OCI-LY1 (cell line): ENCODE measurements around the gene DIRAS1.

Experiments used
- H2AFZ ChIP-seq: fragments of 200-600 bp; sonication (generic), shearing (Covaris generic); 2 replicates; pipeline ENCODE4 v1.6.0; 2014; ENCODE audit warnings: antibody characterized with exemption, mild to moderate bottlenecking, low read length
- H3F3A ChIP-seq: fragments of 200-600 bp; sonication (generic), shearing (Covaris generic); 2 replicates; pipeline ENCODE4 v1.6.0; 2014; ENCODE audit warnings: mild to moderate bottlenecking, antibody characterized with exemption, low read length, moderate library complexity; ENCODE audit not compliant: insufficient read depth
- H3K27ac ChIP-seq: fragments of 200-600 bp; sonication (generic); 2 replicates; pipeline ENCODE4 v1.5.1; 2014; ENCODE audit warnings: low read length, mixed run types, mild to moderate bottlenecking, low read depth; ENCODE audit not compliant: poor library complexity, severe bottlenecking
- H3K27me3 ChIP-seq: fragments of 200-600 bp; sonication (generic); 2 replicates; pipeline ENCODE4 v1.6.0; 2014; ENCODE audit warnings: antibody characterized with exemption, mild to moderate bottlenecking, low read length, moderate library complexity; ENCODE audit not compliant: insufficient read depth
- H3K36me3 ChIP-seq: fragments of 200-600 bp; sonication (generic); 2 replicates; pipeline ENCODE4 v1.6.1; 2014; ENCODE audit warnings: mild to moderate bottlenecking, antibody characterized with exemption, low read length, moderate library complexity, mixed read lengths; ENCODE audit not compliant: insufficient read depth
- H3K4me1 ChIP-seq: fragments of 200-600 bp; sonication (generic); 2 replicates; pipeline ENCODE4 v1.5.1; 2014; ENCODE audit warnings: mild to moderate bottlenecking, low read length, moderate library complexity; ENCODE audit not compliant: insufficient read depth, severe bottlenecking
- H3K4me2 ChIP-seq: fragments of 200-600 bp; sonication (generic), shearing (Covaris generic); 2 replicates; pipeline ENCODE4 v1.6.1; 2014; ENCODE audit warnings: low read length
- H3K4me3 ChIP-seq: fragments of 200-600 bp; sonication (generic); 2 replicates; pipeline ENCODE4 v1.5.1; 2014; ENCODE audit warnings: low read length, low read depth, mild to moderate bottlenecking, mixed read lengths; ENCODE audit not compliant: poor library complexity, severe bottlenecking
- H3K79me2 ChIP-seq: fragments of 200-600 bp; shearing (Covaris generic); 2 replicates; pipeline ENCODE4 v1.6.1; 2016; ENCODE audit warnings: mixed run types, low read length, mixed read lengths; ENCODE audit not compliant: insufficient read depth
- H3K9ac ChIP-seq: fragments of 200-600 bp; sonication (generic), shearing (Covaris generic); 2 replicates; pipeline ENCODE4 v1.6.1; 2014; ENCODE audit warnings: mild to moderate bottlenecking, low read length, mixed read lengths
- H3K9me2 ChIP-seq: fragments of 200-600 bp; sonication (generic), shearing (Covaris generic); 2 replicates; pipeline ENCODE4 v1.6.1; 2014; ENCODE audit warnings: low read depth, mild to moderate bottlenecking, low read length, mixed read lengths
- H3K9me3 ChIP-seq: fragments of 200-600 bp; shearing (Covaris generic); 2 replicates; pipeline ENCODE4 v1.6.1; 2014; ENCODE audit warnings: low read length, mixed read lengths
- H4K20me1 ChIP-seq: fragments of 200-600 bp; sonication (generic), shearing (Covaris generic); 2 replicates; pipeline ENCODE4 v1.6.0; 2016; ENCODE audit warnings: mild to moderate bottlenecking, low read length; ENCODE audit not compliant: insufficient read depth
- CTCF ChIP-seq: fragments of 200-600 bp; sonication (generic), shearing (Covaris generic); IDR thresholded peaks from 2 replicates; pipeline ENCODE4 v1.5.1; 2017; ENCODE audit warnings: mild to moderate bottlenecking, antibody characterized with exemption, low read length, moderate library complexity, mixed read lengths
- EZH2 ChIP-seq: fragments of 200-600 bp; sonication (generic), shearing (Covaris generic); IDR thresholded peaks from 2 replicates; pipeline ENCODE4 v1.8.0; 2017; ENCODE audit warnings: borderline replicate concordance, mixed run types, mild to moderate bottlenecking, antibody characterized with exemption, low read length, moderate library complexity, mixed read lengths

DIRAS1 gene

GRCh38 chr19:2736550-2737190, 15.5 kb upstream of the DIRAS1 start:
- H3K79me2 ChIP-seq: no peaks in the 10 kb centered on the region
- H2AFZ ChIP-seq: no peak overlapping the region
- no peaks in the 10 kb centered on the region for H3F3A ChIP-seq
- no peaks in the 10 kb centered on the region for H3K9me2 ChIP-seq
- H3K36me3 ChIP-seq: peaks cover 36% of the 10 kb centered on the region
- no peaks in the 10 kb centered on the region for H3K9me3 ChIP-seq
- no peak overlapping the region for H3K27ac ChIP-seq
- no peak overlapping the region for H3K4me3 ChIP-seq
- peaks cover 6% of the 10 kb centered on the region for H3K4me1 ChIP-seq
- TF ChIP-seq CTCF: no peak
- no peak for TF ChIP-seq EZH2
- H3K4me2 ChIP-seq: no peak overlapping the region
- no peaks in the 10 kb centered on the region for H3K27me3 ChIP-seq
- H4K20me1 ChIP-seq: no peaks in the 10 kb centered on the region
- no peak overlapping the region for H3K9ac ChIP-seq

- Histone ChIP-seq H3F3A (no peaks in the 10 kb centered on the region), H2AFZ (no peak overlapping the region), H3K27ac (no peak overlapping the region), H3K27me3 (no peaks in the 10 kb centered on the region), H3K79me2 (no peaks in the 10 kb centered on the region), H3K4me3 (no peak overlapping the region), H3K36me3 (peaks cover 36% of the 10 kb centered on the region), H3K4me2 (no peak overlapping the region), H4K20me1 (no peaks in the 10 kb centered on the region), H3K9me2 (no peaks in the 10 kb centered on the region), H3K4me1 (peaks cover 6% of the 10 kb centered on the region), H3K9me3 (no peaks in the 10 kb centered on the region), H3K9ac (no peak overlapping the region)
- TF ChIP-seq EZH2: no peak
Measured at GRCh38 chr19:2735374-2735773, 14.2 kb upstream of the DIRAS1 start.

GRCh38 chr19:2734589-2735288, 13.6 kb upstream of the DIRAS1 start:
- no peak overlapping the region for H3K27ac ChIP-seq
- no peak overlapping the region for H3K9ac ChIP-seq
- no peaks in the 10 kb centered on the region for H4K20me1 ChIP-seq
- no peaks in the 10 kb centered on the region for H3F3A ChIP-seq
- no peak overlapping the region for H2AFZ ChIP-seq
- no peak overlapping the region for H3K4me3 ChIP-seq
- H3K27me3 ChIP-seq: no peaks in the 10 kb centered on the region
- H3K4me2 ChIP-seq: no peak overlapping the region
- H3K9me3 ChIP-seq: no peaks in the 10 kb centered on the region
- peaks cover 6% of the 10 kb centered on the region for H3K4me1 ChIP-seq
- no peak for TF ChIP-seq CTCF
- no peak for TF ChIP-seq EZH2
- H3K79me2 ChIP-seq: no peaks in the 10 kb centered on the region
- H3K9me2 ChIP-seq: no peaks in the 10 kb centered on the region
- H3K36me3 ChIP-seq: peaks cover 36% of the 10 kb centered on the region
